Astrocyte (in vitro differentiated cells and primary cell): ENCODE measurements around the gene SLC35F6. TPM values are rescaled to one million over a fixed set of nuclear protein-coding genes. Genes with fewer than 3 reads are reported as not detected.

Source experiments
- DNase-seq: peaks from one replicate; pipeline ENCODE4 v3.0.0-alpha.2; 2010; ENCODE audit warnings: low read depth
- FAIRE-seq: peaks from 2 replicates; lab custom pipeline; 2011; peaks lifted over from hg19 to GRCh38; lab: Jason Lieb, UNC
- H2AFZ ChIP-seq: 2 replicates; pipeline ENCODE4 v1.6.0; 2012; ENCODE audit warnings: low read depth, low read length, inconsistent platforms
- H3K27ac ChIP-seq: 2 replicates; pipeline ENCODE4 v1.5.1; 2011; ENCODE audit warnings: low read depth, low read length, inconsistent platforms
- H3K27me3 ChIP-seq: 2 replicates; pipeline ENCODE4 v1.6.0; 2011; ENCODE audit warnings: low read length, inconsistent platforms; ENCODE audit not compliant: insufficient read depth
- H3K36me3 ChIP-seq: 2 replicates; pipeline ENCODE4 v1.5.1; 2011; ENCODE audit warnings: low read length, inconsistent platforms; ENCODE audit not compliant: insufficient read depth
- H3K4me1 ChIP-seq: 2 replicates; pipeline ENCODE4 v1.5.1; 2011; ENCODE audit warnings: low read length, inconsistent platforms; ENCODE audit not compliant: insufficient read depth
- H3K4me2 ChIP-seq: 2 replicates; pipeline ENCODE4 v1.6.0; 2012; ENCODE audit warnings: low read length, inconsistent platforms
- H3K4me3 ChIP-seq: 2 replicates; pipeline ENCODE4 v1.5.1; 2011; ENCODE audit warnings: low read depth, mild to moderate bottlenecking, low read length, inconsistent platforms; ENCODE audit not compliant: insufficient read depth
- H3K79me2 ChIP-seq: 2 replicates; pipeline ENCODE4 v1.6.0; 2012; ENCODE audit warnings: mild to moderate bottlenecking, low read length, inconsistent platforms; ENCODE audit not compliant: insufficient read depth
- H3K9ac ChIP-seq: 2 replicates; pipeline ENCODE4 v1.6.0; 2012; ENCODE audit warnings: mild to moderate bottlenecking, low read length, inconsistent platforms
- H3K9me3 ChIP-seq: 2 replicates; pipeline ENCODE4 v1.5.1; 2012; ENCODE audit warnings: low read depth, mild to moderate bottlenecking, low read length, inconsistent platforms; ENCODE audit not compliant: insufficient read depth
- H4K20me1 ChIP-seq: 2 replicates; pipeline ENCODE4 v1.6.0; 2012; ENCODE audit warnings: low read length, inconsistent platforms; ENCODE audit not compliant: insufficient read depth
- H3K27ac Mint-ChIP-seq: one replicate; pipeline ENCODE4 v1.8.0; 2021; ENCODE audit warnings: mild to moderate bottlenecking, mixed read lengths; ENCODE audit not compliant: unreplicated experiment
- H3K27me3 Mint-ChIP-seq: one replicate; pipeline ENCODE4 v1.8.0; 2021; ENCODE audit warnings: low read depth, mixed read lengths; ENCODE audit not compliant: unreplicated experiment
- H3K36me3 Mint-ChIP-seq: one replicate; pipeline ENCODE4 v1.8.0; 2021; ENCODE audit warnings: low read depth, mixed read lengths; ENCODE audit not compliant: unreplicated experiment
- H3K4me1 Mint-ChIP-seq: one replicate; pipeline ENCODE4 v1.8.0; 2021; ENCODE audit warnings: low read depth, mixed read lengths; ENCODE audit not compliant: unreplicated experiment
- H3K4me3 Mint-ChIP-seq: one replicate; pipeline ENCODE4 v1.8.0; 2021; ENCODE audit warnings: mild to moderate bottlenecking, moderate library complexity, mixed read lengths; ENCODE audit not compliant: unreplicated experiment
- H3K9me3 Mint-ChIP-seq: one replicate; pipeline ENCODE4 v1.8.0; 2021; ENCODE audit warnings: mild to moderate bottlenecking, mixed read lengths; ENCODE audit not compliant: unreplicated experiment
- CTCF ChIP-seq: IDR thresholded peaks from 2 replicates; pipeline ENCODE4 v1.5.1; 2011; ENCODE audit warnings: low read depth, mild to moderate bottlenecking, inconsistent platforms, low read length, moderate library complexity; ENCODE audit not compliant: insufficient read depth
- EZH2 ChIP-seq: IDR thresholded peaks from 2 replicates; pipeline ENCODE4 v1.6.1; 2012; ENCODE audit warnings: mild to moderate bottlenecking, low read length, inconsistent platforms; ENCODE audit not compliant: insufficient read depth
- total RNA-seq: library from RNA; stranded (reverse); gene quantifications from 2 replicates; pipeline ENCODE4 v1.2.1, GENCODE V29; 2021

SLC35F6 gene
- total RNA-seq, 1 donor from 2014 or later: 41.9 TPM

GRCh38 chr2:26756337-26756736, 7.7 kb upstream of the SLC35F6 start:
- peak overlapping the region; percentile 84 for H3K27ac Mint-ChIP-seq

GRCh38 chr2:26757873-26758789, 6.0 kb upstream of the SLC35F6 start:
- Mint-ChIP-seq H3K4me3 (peak overlapping the region; percentile 47), H3K27ac (peak overlapping the region; percentile 98), H3K27me3 (peaks cover 2% of the 10 kb centered on the region), H3K4me1 (peaks cover 19% of the 10 kb centered on the region), H3K9me3 (no peaks in the 10 kb centered on the region), H3K36me3 (no peaks in the 10 kb centered on the region)
- peak overlapping the region; percentile 7 for H3K4me3 ChIP-seq
- H3K9me3 ChIP-seq: no peaks in the 10 kb centered on the region
- H4K20me1 ChIP-seq: no peaks in the 10 kb centered on the region
- no peak for TF ChIP-seq EZH2
- no peak for TF ChIP-seq CTCF
- peak overlapping the region; percentile 26 for H2AFZ ChIP-seq
- no peak for FAIRE-seq
- peak; percentile 99 for DNase-seq
- peaks cover 17% of the 10 kb centered on the region for H3K4me1 ChIP-seq
- H3K27ac ChIP-seq: peak overlapping the region; percentile 85
- H3K9ac ChIP-seq: peak overlapping the region; percentile 66
- H3K79me2 ChIP-seq: no peaks in the 10 kb centered on the region
- H3K27me3 ChIP-seq: no peaks in the 10 kb centered on the region
- H3K36me3 ChIP-seq: no peaks in the 10 kb centered on the region
- H3K4me2 ChIP-seq: peak overlapping the region; percentile 80

More at GRCh38 chr2:26756337-26756736, 7.7 kb upstream of the SLC35F6 start:
- H3K9ac ChIP-seq: no peak overlapping the region
- peaks cover 1% of the 10 kb centered on the region for H3K9me3 Mint-ChIP-seq
- H4K20me1 ChIP-seq: no peaks in the 10 kb centered on the region
- DNase-seq (no peak), FAIRE-seq (no peak)
- no peaks in the 10 kb centered on the region for H3K36me3 Mint-ChIP-seq
- no peaks in the 10 kb centered on the region for H3K36me3 ChIP-seq
- H3K4me1 Mint-ChIP-seq: peaks cover 19% of the 10 kb centered on the region
- H3K9me3 ChIP-seq: no peaks in the 10 kb centered on the region
- no peaks in the 10 kb centered on the region for H3K27me3 ChIP-seq
- no peak overlapping the region for H3K27ac ChIP-seq
- no peaks in the 10 kb centered on the region for H3K79me2 ChIP-seq
- H2AFZ ChIP-seq: no peak overlapping the region
- no peak overlapping the region for H3K4me2 ChIP-seq
- no peak for TF ChIP-seq CTCF
- no peak for TF ChIP-seq EZH2
- peaks cover 17% of the 10 kb centered on the region for H3K4me1 ChIP-seq
- H3K27me3 Mint-ChIP-seq: peaks cover 2% of the 10 kb centered on the region
- H3K4me3 ChIP-seq: no peak overlapping the region
- peak overlapping the region; percentile 34 for H3K4me3 Mint-ChIP-seq
